Skeletal muscle tissue (tissue), 4 donors: Measurements from ENCODE around the gene ISG20. TPM values are rescaled to one million over a fixed set of nuclear protein-coding genes. Genes with fewer than 3 reads are reported as not detected.

Experiments used
- H3K27ac ChIP-seq: one replicate; pipeline ENCODE4 v1.7.0; 2013; ENCODE audit warnings: mild to moderate bottlenecking, low read depth, low read length, inconsistent platforms
- H3K27me3 ChIP-seq, 3 donors: one replicate each; pipeline ENCODE4 v1.7.0; 2013; ENCODE audit warnings: low read length in 3 of 3; ENCODE audit not compliant: control insufficient read depth in 3 of 3, insufficient read depth in 3 of 3
- H3K36me3 ChIP-seq, 3 donors: one replicate each; pipeline ENCODE4 v1.7.0; 2013; ENCODE audit warnings: low read length in 3 of 3; ENCODE audit not compliant: control insufficient read depth in 3 of 3, insufficient read depth in 3 of 3
- H3K4me1 ChIP-seq, 3 donors: one replicate each; pipeline ENCODE4 v1.7.0; 2013; ENCODE audit warnings: low read length in 3 of 3, mild to moderate bottlenecking in 3 of 3; ENCODE audit not compliant: control insufficient read depth in 3 of 3, insufficient read depth in 3 of 3
- H3K4me3 ChIP-seq, 3 donors: one replicate each; pipeline ENCODE4 v1.7.0; 2013; ENCODE audit warnings: low read length in 3 of 3
- H3K9ac ChIP-seq, 3 donors: one replicate each; pipeline ENCODE4 v1.7.0; 2013; ENCODE audit warnings: low read length in 3 of 3, mild to moderate bottlenecking in 3 of 3, moderate library complexity in 2 of 3, low read depth in 1 of 3
- H3K9me3 ChIP-seq, 3 donors: one replicate each; pipeline ENCODE4 v1.7.0; 2013; ENCODE audit warnings: low read length in 3 of 3; ENCODE audit not compliant: control insufficient read depth in 3 of 3
- total RNA-seq: library from RNA; depleted of rRNA; stranded (reverse); fragments of >200 nt; gene quantifications from one replicate; pipeline ENCODE4 v1.2.3, GENCODE V29; 2014
- donor health status: Osteomylitis.

Gene ISG20
- total RNA-seq, 1 donor from 2014 or later = 0.52 TPM

GRCh38 chr15:88619796-88620195 lies 19.0 kb upstream of the ISG20 start:
- no peak overlapping the region for H3K9ac ChIP-seq
- H3K27ac ChIP-seq = no peak overlapping the region
- H3K4me3 ChIP-seq = no peak overlapping the region
- no peaks in the 10 kb centered on the region for H3K36me3 ChIP-seq
- peaks cover 17 to 38% (median 18%) of the 10 kb centered on the region in 3 donors for H3K4me1 ChIP-seq
- no peaks in the 10 kb centered on the region for H3K27me3 ChIP-seq
- no peaks in the 10 kb centered on the region for H3K9me3 ChIP-seq

DNA sequence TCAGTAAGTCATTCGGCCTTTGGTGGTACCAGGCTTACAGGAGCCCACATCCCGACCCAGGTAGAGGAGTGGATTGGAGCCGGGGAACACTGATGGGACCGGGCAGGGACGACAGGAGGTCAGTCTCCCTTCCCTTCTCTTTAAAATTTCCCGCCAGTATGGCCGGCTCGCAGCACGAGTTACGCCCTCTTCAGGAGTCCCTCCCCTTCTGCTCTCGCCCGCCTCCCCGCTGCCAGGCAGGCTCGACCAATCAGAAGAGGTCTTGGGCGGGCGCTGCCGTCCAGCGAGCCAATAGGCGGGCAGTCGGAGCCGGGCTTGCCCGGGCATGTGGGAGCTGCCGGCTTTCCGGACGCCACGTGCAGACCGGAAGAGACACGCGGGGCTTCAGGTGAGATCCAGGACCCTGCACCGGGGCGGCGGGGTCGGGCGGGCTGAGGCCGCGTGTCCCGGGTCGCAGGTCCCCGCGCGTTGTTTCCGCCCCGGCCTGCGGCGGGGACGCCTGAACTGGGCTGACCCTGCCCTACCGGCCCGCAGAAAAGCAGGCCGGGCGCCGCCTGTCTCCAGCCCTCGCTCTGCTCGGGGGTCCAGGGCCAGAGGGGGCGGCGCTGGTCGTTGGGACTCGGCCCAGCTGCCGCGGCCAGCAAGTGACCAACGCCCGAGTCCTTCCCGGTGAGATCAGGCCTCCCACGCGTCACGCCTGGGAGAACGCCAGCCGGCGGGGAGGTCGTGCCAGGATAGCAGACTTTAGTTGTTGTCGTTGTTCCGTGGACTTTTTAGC lies 17.6 kb upstream of the ISG20 start, which contains the start of gene AEN:
Gene AEN (plus strand): TSS at position 346 of the 778 bp plus-strand sequence. CDS start 4,870 bp downstream, outside the sequence.
- Histone ChIP-seq H3K9me3 (no peaks in the 10 kb centered on the region), H3K27me3 (no peaks in the 10 kb centered on the region), H3K4me1 (peaks cover 17 to 42% (median 18%) of the 10 kb centered on the region in 3 donors), H3K36me3 (peaks cover under 1 to 1% (median 1%) of the 10 kb centered on the region in 3 donors), H3K4me3 (peak within 1 kb of the TSS; percentile 82 to 90 (median 85)), H3K9ac (peak within 1 kb of the TSS; percentile 73 to 91 (median 79)), H3K27ac (peak within 1 kb of the TSS; percentile 85)

DNA sequence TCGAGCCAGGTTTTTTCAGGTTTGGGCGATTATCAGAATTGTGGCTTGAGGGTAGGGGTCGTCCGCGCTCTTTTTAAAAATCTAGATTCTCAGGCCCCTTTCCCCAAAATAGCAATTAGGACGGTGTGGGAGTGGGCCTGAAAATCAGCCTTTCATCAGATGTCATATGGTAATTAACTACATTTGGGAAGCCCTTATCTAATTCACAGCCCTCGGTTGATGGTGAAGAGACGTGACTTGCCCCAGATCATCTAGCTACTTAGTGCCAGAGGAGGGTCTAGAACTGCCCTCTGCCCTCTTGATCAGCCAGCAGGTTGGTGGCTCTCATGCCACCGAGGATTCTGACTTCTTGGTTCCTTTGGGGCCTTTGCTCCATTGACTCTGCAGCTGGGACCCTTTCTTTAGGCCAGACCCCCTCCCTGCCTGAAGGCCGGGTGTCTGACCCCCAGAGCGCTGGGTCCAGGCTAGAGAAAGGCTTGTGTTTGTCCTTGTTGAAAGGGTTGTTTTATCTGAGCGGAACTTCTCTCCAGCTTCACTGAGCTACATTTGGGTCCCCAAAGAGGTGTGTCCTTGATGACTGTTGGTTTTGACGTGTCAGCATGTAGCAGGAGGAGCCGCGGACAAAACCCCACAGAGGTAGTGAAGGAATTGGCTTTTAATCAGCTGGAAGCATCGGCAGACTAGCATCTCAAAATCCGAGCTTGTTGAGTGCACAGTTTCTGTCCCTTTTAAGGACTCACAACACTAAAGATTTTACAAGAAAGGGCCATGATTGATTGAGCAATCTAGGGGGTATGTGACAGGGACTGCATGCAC lies 16.8 kb upstream of the ISG20 start:
- no peaks in the 10 kb centered on the region for H3K27me3 ChIP-seq
- peaks cover 6 to 9% (median 7%) of the 10 kb centered on the region in 3 donors for H3K36me3 ChIP-seq
- H3K4me1 ChIP-seq = peaks cover 17 to 42% (median 18%) of the 10 kb centered on the region in 3 donors
- H3K4me3 ChIP-seq = peak overlapping the region; percentile 82 to 90 (median 85)
- peak overlapping the region; percentile 73 to 91 (median 79) for H3K9ac ChIP-seq
- peak overlapping the region; percentile 85 for H3K27ac ChIP-seq
- no peaks in the 10 kb centered on the region for H3K9me3 ChIP-seq

- Histone ChIP-seq H3K27me3 (no peaks in the 10 kb centered on the region), H3K9ac (peak overlapping the region in 2 of 3 donors; percentile 7 to 79), H3K27ac (peak overlapping the region; percentile 85), H3K9me3 (no peaks in the 10 kb centered on the region), H3K36me3 (peaks cover 6 to 14% (median 7%) of the 10 kb centered on the region in 3 donors), H3K4me3 (peak overlapping the region; percentile 82 to 90 (median 85)), H3K4me1 (peaks cover 17 to 45% (median 18%) of the 10 kb centered on the region in 3 donors)
Observed at GRCh38 chr15:88622605-88622975, 16.2 kb upstream of the ISG20 start.

- no peak overlapping the region for H3K4me3 ChIP-seq
- no peaks in the 10 kb centered on the region for H3K9me3 ChIP-seq
- peak overlapping the region; percentile 85 for H3K27ac ChIP-seq
- H3K36me3 ChIP-seq = peaks cover 7 to 18% (median 9%) of the 10 kb centered on the region in 3 donors
- no peak overlapping the region for H3K9ac ChIP-seq
- H3K27me3 ChIP-seq = no peaks in the 10 kb centered on the region
- peaks cover 17 to 49% (median 18%) of the 10 kb centered on the region in 3 donors for H3K4me1 ChIP-seq
Observed at GRCh38 chr15:88623061-88623460, 15.8 kb upstream of the ISG20 start.

DNA sequence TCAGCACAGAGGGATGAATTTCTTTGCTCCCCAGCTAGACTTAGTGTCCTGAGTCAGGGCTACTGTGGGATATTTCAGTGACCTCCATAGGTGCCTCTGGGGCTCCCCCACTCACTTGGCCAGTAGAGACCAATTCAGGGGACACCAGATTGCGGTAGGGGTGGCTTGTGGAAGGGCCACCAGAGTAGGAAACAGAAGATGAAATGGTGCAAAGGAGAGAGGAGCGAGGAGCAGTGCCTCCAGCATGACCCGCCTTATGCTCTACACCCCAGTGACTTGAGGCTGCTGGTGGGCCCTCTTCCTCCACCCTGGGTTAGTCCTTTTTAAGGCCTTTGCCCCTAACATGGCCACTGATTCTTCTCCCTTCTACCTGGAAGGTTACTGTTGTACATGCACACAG lies 15.2 kb upstream of the ISG20 start:
- H3K4me1 ChIP-seq = peaks cover 17 to 52% (median 18%) of the 10 kb centered on the region in 3 donors
- no peaks in the 10 kb centered on the region for H3K27me3 ChIP-seq
- H3K27ac ChIP-seq = no peak overlapping the region
- no peak overlapping the region for H3K4me3 ChIP-seq
- H3K9ac ChIP-seq = no peak overlapping the region
- no peaks in the 10 kb centered on the region for H3K9me3 ChIP-seq
- H3K36me3 ChIP-seq = peaks cover 7 to 24% (median 12%) of the 10 kb centered on the region in 3 donors

DNA sequence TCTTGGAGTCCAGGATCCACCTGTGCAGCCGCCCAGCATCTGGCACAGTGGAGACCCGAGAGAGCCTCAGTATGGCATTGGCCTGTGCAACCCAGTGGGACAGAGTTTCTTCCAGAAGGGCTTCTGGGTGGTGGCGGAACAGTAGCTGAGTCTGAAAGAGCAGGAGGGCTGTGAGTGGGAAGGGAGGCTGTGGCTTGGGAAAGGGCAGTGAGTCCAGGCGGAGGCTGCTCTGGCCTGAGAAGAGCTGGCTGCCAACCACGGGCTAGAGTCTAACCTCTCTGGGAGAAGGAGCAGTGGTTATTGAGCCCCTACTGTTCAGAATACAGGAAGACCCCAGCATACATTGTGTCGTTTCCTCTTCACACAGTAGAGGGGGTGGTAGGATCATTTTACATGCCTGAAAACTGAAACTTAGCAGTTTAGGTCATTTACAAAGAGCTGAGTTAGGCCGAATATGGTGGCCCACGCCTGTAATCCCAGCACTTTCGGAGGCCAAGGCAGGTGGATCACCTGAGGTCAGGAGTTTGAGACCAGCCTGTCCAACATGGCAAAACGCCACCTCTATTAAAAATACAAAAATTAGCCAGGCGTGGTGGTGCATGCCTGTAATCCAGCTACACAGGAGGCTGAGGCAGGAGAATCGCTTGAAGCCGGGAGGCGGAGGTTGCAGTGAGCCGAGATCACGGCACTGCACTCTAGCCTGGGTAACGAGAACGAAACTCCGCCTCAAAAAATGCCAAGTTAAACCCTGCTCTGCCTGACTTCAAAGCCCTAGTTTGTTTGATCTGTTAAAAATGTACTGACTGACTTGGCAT lies 14.5 kb upstream of the ISG20 start:
- H3K4me1 ChIP-seq = peaks cover 17 to 52% (median 18%) of the 10 kb centered on the region in 3 donors
- no peaks in the 10 kb centered on the region for H3K27me3 ChIP-seq
- H3K36me3 ChIP-seq = peaks cover 12 to 31% (median 13%) of the 10 kb centered on the region in 3 donors
- no peak overlapping the region for H3K4me3 ChIP-seq
- H3K9ac ChIP-seq = peak overlapping the region in 2 of 3 donors; percentile 40 to 45
- H3K9me3 ChIP-seq = no peaks in the 10 kb centered on the region
- H3K27ac ChIP-seq = no peak overlapping the region

GRCh38 chr15:88624971-88625490 lies 13.8 kb upstream of the ISG20 start:
- Histone ChIP-seq H3K27ac (no peak overlapping the region), H3K36me3 (peaks cover 18 to 38% (median 19%) of the 10 kb centered on the region in 3 donors), H3K9ac (no peak overlapping the region), H3K27me3 (no peaks in the 10 kb centered on the region), H3K4me3 (no peak overlapping the region), H3K4me1 (peaks cover 17 to 55% (median 20%) of the 10 kb centered on the region in 3 donors), H3K9me3 (no peaks in the 10 kb centered on the region)
